ENCODE measurements around the gene RGS5. TPM values are rescaled to one million over a fixed set of nuclear protein-coding genes. Genes with fewer than 3 reads are reported as not detected.

RGS5 gene
- total RNA-seq, 3 donors from 2014 or later, result 1.1 to 3.3 (median 2.5) TPM

GRCh38 chr1:163201906-163202305 lies 810 bp downstream of the RGS5 start:
- Mint-ChIP-seq H3K9me3 (no peaks in the 10 kb centered on the region), H3K27me3 (ENCODE audit: low read depth) (peaks cover 3% of the 10 kb centered on the region), H3K4me3 (no peak overlapping the region), H3K4me1 (ENCODE audit: low read depth) (no peaks in the 10 kb centered on the region), H3K36me3 (ENCODE audit: insufficient read depth) (no peaks in the 10 kb centered on the region)
- DNase-seq (no peak), ATAC-seq (no peak)

- Mint-ChIP-seq H3K4me1 (ENCODE audit: low read depth) (no peaks in the 10 kb centered on the region), H3K9me3 (no peaks in the 10 kb centered on the region), H3K27me3 (ENCODE audit: low read depth) (peaks cover 3% of the 10 kb centered on the region), H3K36me3 (ENCODE audit: insufficient read depth) (no peaks in the 10 kb centered on the region), H3K4me3 (no peak overlapping the region)
- ATAC-seq (no peak), DNase-seq (no peak)
These were observed 5.7 kb downstream of the RGS5 start for GRCh38 chr1:163197022-163197421.

- DNase-seq (no peak), ATAC-seq (no peak)
- peaks cover 3% of the 10 kb centered on the region for H3K27me3 Mint-ChIP-seq (ENCODE audit: low read depth)
- H3K9me3 Mint-ChIP-seq, result no peaks in the 10 kb centered on the region
- no peak overlapping the region for H3K4me3 Mint-ChIP-seq
- no peaks in the 10 kb centered on the region for H3K4me1 Mint-ChIP-seq (ENCODE audit: low read depth)
- H3K36me3 Mint-ChIP-seq (ENCODE audit: insufficient read depth), result no peaks in the 10 kb centered on the region
These were observed 6.3 kb downstream of the RGS5 start for GRCh38 chr1:163196449-163196787.

GRCh38 chr1:163195728-163196448 lies 6.8 kb downstream of the RGS5 start:
- Mint-ChIP-seq H3K4me3 (no peak overlapping the region), H3K27me3 (ENCODE audit: low read depth) (peaks cover 3% of the 10 kb centered on the region), H3K4me1 (ENCODE audit: low read depth) (no peaks in the 10 kb centered on the region), H3K36me3 (ENCODE audit: insufficient read depth) (no peaks in the 10 kb centered on the region), H3K9me3 (no peaks in the 10 kb centered on the region)
- DNase-seq (no peak), ATAC-seq (no peak)

- DNase-seq (no peak), ATAC-seq (no peak)
- H3K4me3 Mint-ChIP-seq, result no peak overlapping the region
- no peaks in the 10 kb centered on the region for H3K9me3 Mint-ChIP-seq
- no peaks in the 10 kb centered on the region for H3K4me1 Mint-ChIP-seq (ENCODE audit: low read depth)
- H3K36me3 Mint-ChIP-seq (ENCODE audit: insufficient read depth), result no peaks in the 10 kb centered on the region
- no peaks in the 10 kb centered on the region for H3K27me3 Mint-ChIP-seq (ENCODE audit: low read depth)
These were observed 11.4 kb downstream of the RGS5 start for GRCh38 chr1:163191301-163191700.

- H3K9me3 Mint-ChIP-seq, result no peaks in the 10 kb centered on the region
- no peak for DNase-seq
- no peak overlapping the region for H3K4me3 Mint-ChIP-seq
- no peaks in the 10 kb centered on the region for H3K27me3 Mint-ChIP-seq (ENCODE audit: low read depth)
- H3K4me1 Mint-ChIP-seq (ENCODE audit: low read depth), result no peaks in the 10 kb centered on the region
- no peak for ATAC-seq
- no peaks in the 10 kb centered on the region for H3K36me3 Mint-ChIP-seq (ENCODE audit: insufficient read depth)
These were observed 13.8 kb downstream of the RGS5 start for GRCh38 chr1:163188947-163189346.

- no peaks in the 10 kb centered on the region for H3K9me3 Mint-ChIP-seq
- no peaks in the 10 kb centered on the region for H3K27me3 Mint-ChIP-seq (ENCODE audit: low read depth)
These were observed 14.9 kb downstream of the RGS5 start for GRCh38 chr1:163187849-163188248.

GRCh38 chr1:163186862-163187261 lies 15.9 kb downstream of the RGS5 start:
- H3K4me3 Mint-ChIP-seq, result no peak overlapping the region
- H3K36me3 Mint-ChIP-seq (ENCODE audit: insufficient read depth), result no peaks in the 10 kb centered on the region
- DNase-seq (no peak), ATAC-seq (no peak)
- H3K27me3 Mint-ChIP-seq (ENCODE audit: low read depth), result no peaks in the 10 kb centered on the region
- no peaks in the 10 kb centered on the region for H3K9me3 Mint-ChIP-seq
- no peaks in the 10 kb centered on the region for H3K4me1 Mint-ChIP-seq (ENCODE audit: low read depth)

More at GRCh38 chr1:163187849-163188248, 14.9 kb downstream of the RGS5 start:
- Mint-ChIP-seq H3K36me3 (ENCODE audit: insufficient read depth) (no peaks in the 10 kb centered on the region), H3K4me3 (no peak overlapping the region), H3K4me1 (ENCODE audit: low read depth) (no peaks in the 10 kb centered on the region)
- DNase-seq (no peak), ATAC-seq (no peak)

- H3K9me3 Mint-ChIP-seq, result no peaks in the 10 kb centered on the region
- H3K27me3 Mint-ChIP-seq (ENCODE audit: low read depth), result no peaks in the 10 kb centered on the region
- DNase-seq (no peak), ATAC-seq (no peak)
- no peaks in the 10 kb centered on the region for H3K4me1 Mint-ChIP-seq (ENCODE audit: low read depth)
- H3K36me3 Mint-ChIP-seq (ENCODE audit: insufficient read depth), result no peaks in the 10 kb centered on the region
- no peak overlapping the region for H3K4me3 Mint-ChIP-seq
These were observed 20.3 kb downstream of the RGS5 start for GRCh38 chr1:163182330-163182949.

- Mint-ChIP-seq H3K9me3 (no peaks in the 10 kb centered on the region), H3K27me3 (ENCODE audit: low read depth) (peaks cover 5% of the 10 kb centered on the region), H3K4me1 (ENCODE audit: low read depth) (no peaks in the 10 kb centered on the region), H3K4me3 (no peak overlapping the region), H3K36me3 (ENCODE audit: insufficient read depth) (no peaks in the 10 kb centered on the region)
- ATAC-seq (no peak), DNase-seq (no peak)
These were observed 24.1 kb downstream of the RGS5 start for GRCh38 chr1:163178628-163179027.

GRCh38 chr1:163176797-163177196 lies 25.9 kb downstream of the RGS5 start:
- Mint-ChIP-seq H3K9me3 (no peaks in the 10 kb centered on the region), H3K4me3 (no peak overlapping the region), H3K27me3 (ENCODE audit: low read depth) (peaks cover 5% of the 10 kb centered on the region), H3K4me1 (ENCODE audit: low read depth) (no peaks in the 10 kb centered on the region), H3K36me3 (ENCODE audit: insufficient read depth) (no peaks in the 10 kb centered on the region)
- DNase-seq (no peak), ATAC-seq (no peak)

- Mint-ChIP-seq H3K27me3 (ENCODE audit: low read depth) (peaks cover 8% of the 10 kb centered on the region), H3K36me3 (ENCODE audit: insufficient read depth) (no peaks in the 10 kb centered on the region), H3K4me1 (ENCODE audit: low read depth) (no peaks in the 10 kb centered on the region), H3K4me3 (no peak overlapping the region), H3K9me3 (no peaks in the 10 kb centered on the region)
- DNase-seq, result peak; percentile 10
- ATAC-seq, result no peak
These were observed 27.9 kb downstream of the RGS5 start for GRCh38 chr1:163174524-163175437.

GRCh38 chr1:163173121-163173520 lies 29.6 kb downstream of the RGS5 start:
- DNase-seq (no peak), ATAC-seq (no peak)
- Mint-ChIP-seq H3K4me3 (no peak overlapping the region), H3K9me3 (no peaks in the 10 kb centered on the region), H3K27me3 (ENCODE audit: low read depth) (peaks cover 8% of the 10 kb centered on the region), H3K4me1 (ENCODE audit: low read depth) (no peaks in the 10 kb centered on the region), H3K36me3 (ENCODE audit: insufficient read depth) (no peaks in the 10 kb centered on the region)

GRCh38 chr1:163172596-163172995 lies 30.1 kb downstream of the RGS5 start:
- peaks cover 8% of the 10 kb centered on the region for H3K27me3 Mint-ChIP-seq (ENCODE audit: low read depth)
- H3K4me3 Mint-ChIP-seq, result no peak overlapping the region
- H3K36me3 Mint-ChIP-seq (ENCODE audit: insufficient read depth), result no peaks in the 10 kb centered on the region
- no peak for DNase-seq
- no peaks in the 10 kb centered on the region for H3K4me1 Mint-ChIP-seq (ENCODE audit: low read depth)
- ATAC-seq, result no peak
- no peaks in the 10 kb centered on the region for H3K9me3 Mint-ChIP-seq
